ENCODE results near the gene CKAP5. TPM values are rescaled to one million over a fixed set of nuclear protein-coding genes. Genes with fewer than 3 reads are reported as not detected.

Gene CKAP5
- total RNA-seq, 1 experiment from 2014 or later = 166 TPM

DNA sequence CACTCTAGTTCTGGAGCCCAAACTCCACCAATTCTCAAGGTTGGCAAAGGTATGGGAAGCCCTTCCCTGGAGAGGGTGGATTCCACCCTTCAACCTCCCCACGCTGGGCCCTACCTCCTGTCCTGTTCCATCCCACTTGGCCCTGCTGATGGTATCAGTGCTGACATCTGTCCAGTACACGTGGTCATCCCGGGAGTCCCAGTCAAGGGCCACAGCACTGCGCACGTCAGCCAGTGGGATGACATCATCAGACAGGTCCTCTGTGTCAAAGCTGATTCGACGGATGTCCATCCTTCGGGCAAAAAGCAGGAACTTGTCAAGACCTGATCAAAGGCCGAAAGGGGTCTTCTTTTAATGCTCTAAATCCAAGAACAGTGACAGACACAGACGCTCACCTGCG is 40.1 kb upstream of the CKAP5 start:
- Histone ChIP-seq H2AFZ (ENCODE audit: low read depth, low read length, poor library complexity, severe bottlenecking) (no peak overlapping the region), H3K36me3 (ENCODE audit: control insufficient read depth in 1 of 2, insufficient read depth in 2 of 2, low read length in 2 of 2) (no peaks in the 10 kb centered on the region; a peak in 1 of 4 replicates), H3K4me1 (ENCODE audit: control insufficient read depth in 1 of 2, insufficient read depth in 2 of 2, low read length in 2 of 2) (no peaks in the 10 kb centered on the region), H3K4me2 (ENCODE audit: low read length) (no peak overlapping the region), H3K79me2 (ENCODE audit: insufficient read depth, low read length) (no peaks in the 10 kb centered on the region), H3K9me3 (ENCODE audit: control insufficient read depth in 1 of 2, insufficient read depth in 1 of 2, low read depth in 1 of 2, low read length in 2 of 2) (no peaks in the 10 kb centered on the region), H3K27ac (ENCODE audit: low read depth, low read length) (no peak overlapping the region), H3K9me2 (ENCODE audit: insufficient read depth) (no peaks in the 10 kb centered on the region), H4K20me1 (ENCODE audit: insufficient read depth) (no peaks in the 10 kb centered on the region), H3K9ac (ENCODE audit: low read length) (no peak overlapping the region), H3K27me3 (ENCODE audit: insufficient read depth, low read length) (no peaks in the 10 kb centered on the region), H3K4me3 (replicated peaks in 1 of 2; ENCODE audit: low read depth in 1 of 2, low read length in 2 of 2) (no peak overlapping the region)
- no peak for DNase-seq (ENCODE audit: low read depth, low spot score)
- CTCF ChIA-PET = interaction anchor here (0.9 to 2.6 kb wide), 2 partner anchors 11 to 267 kb away, joined by 3 to 12 read pairs; no protein-coding TSS in a partner anchor
- no TSS peak for BruUV-seq (replicated peaks)
- POLR2A ChIA-PET = no interaction called here
- RAD21 ChIA-PET (ENCODE audit: low non-redundant PET in 1 of 2, low total read pairs in 2 of 2, uncharacterized antibody in 2 of 2, unreplicated experiment in 2 of 2) = no interaction called here
- TF ChIP-seq SIN3A (IDR thresholded peaks at IDR 0.05; ENCODE audit: low read depth) = no peak
- TF ChIP-seq, protein P1, sequence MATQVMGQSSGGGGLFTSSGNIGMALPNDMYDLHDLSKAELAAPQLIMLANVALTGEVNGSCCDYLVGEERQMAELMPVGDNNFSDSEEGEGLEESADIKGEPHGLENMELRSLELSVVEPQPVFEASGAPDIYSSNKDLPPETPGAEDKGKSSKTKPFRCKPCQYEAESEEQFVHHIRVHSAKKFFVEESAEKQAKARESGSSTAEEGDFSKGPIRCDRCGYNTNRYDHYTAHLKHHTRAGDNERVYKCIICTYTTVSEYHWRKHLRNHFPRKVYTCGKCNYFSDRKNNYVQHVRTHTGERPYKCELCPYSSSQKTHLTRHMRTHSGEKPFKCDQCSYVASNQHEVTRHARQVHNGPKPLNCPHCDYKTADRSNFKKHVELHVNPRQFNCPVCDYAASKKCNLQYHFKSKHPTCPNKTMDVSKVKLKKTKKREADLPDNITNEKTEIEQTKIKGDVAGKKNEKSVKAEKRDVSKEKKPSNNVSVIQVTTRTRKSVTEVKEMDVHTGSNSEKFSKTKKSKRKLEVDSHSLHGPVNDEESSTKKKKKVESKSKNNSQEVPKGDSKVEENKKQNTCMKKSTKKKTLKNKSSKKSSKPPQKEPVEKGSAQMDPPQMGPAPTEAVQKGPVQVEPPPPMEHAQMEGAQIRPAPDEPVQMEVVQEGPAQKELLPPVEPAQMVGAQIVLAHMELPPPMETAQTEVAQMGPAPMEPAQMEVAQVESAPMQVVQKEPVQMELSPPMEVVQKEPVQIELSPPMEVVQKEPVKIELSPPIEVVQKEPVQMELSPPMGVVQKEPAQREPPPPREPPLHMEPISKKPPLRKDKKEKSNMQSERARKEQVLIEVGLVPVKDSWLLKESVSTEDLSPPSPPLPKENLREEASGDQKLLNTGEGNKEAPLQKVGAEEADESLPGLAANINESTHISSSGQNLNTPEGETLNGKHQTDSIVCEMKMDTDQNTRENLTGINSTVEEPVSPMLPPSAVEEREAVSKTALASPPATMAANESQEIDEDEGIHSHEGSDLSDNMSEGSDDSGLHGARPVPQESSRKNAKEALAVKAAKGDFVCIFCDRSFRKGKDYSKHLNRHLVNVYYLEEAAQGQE (IDR thresholded peaks at IDR 0.05; ENCODE audit: low read depth) = no peak
- TF ChIP-seq ZNF274 (IDR thresholded peaks at IDR 0.05; ENCODE audit: low read depth, low read length) = no peak
- TF ChIP-seq TCF7L2 (IDR thresholded peaks at IDR 0.05; ENCODE audit: borderline replicate concordance, extremely low read depth, insufficient read depth, insufficient read length) = no peak
- TF ChIP-seq RAD21 (IDR thresholded peaks at IDR 0.05; ENCODE audit: low read depth) = no peak
- TF ChIP-seq CTCF (IDR thresholded peaks at IDR 0.05 in 2 of 3, conservative IDR thresholded peaks at IDR 0.05 in 1 of 3; ENCODE audit: borderline replicate concordance in 1 of 3, insufficient read depth in 1 of 3, low read depth in 2 of 3, low read length in 2 of 3) = no peak
- TF ChIP-seq SP1 (IDR thresholded peaks at IDR 0.05; ENCODE audit: low read depth) = no peak
- no peak for TF ChIP-seq EZH2phosphoT487 (IDR thresholded peaks at IDR 0.05; ENCODE audit: borderline replicate concordance)
- TF ChIP-seq CEBPB (IDR thresholded peaks at IDR 0.05; ENCODE audit: low read depth) = no peak
- TF ChIP-seq POLR2A (IDR thresholded peaks at IDR 0.05; ENCODE audit: borderline replicate concordance, extremely low read depth, insufficient read depth, insufficient read length) = no peak
- TF ChIP-seq ELF1 (IDR thresholded peaks at IDR 0.05; ENCODE audit: borderline replicate concordance, low read depth) = no peak
- TF ChIP-seq POLR2AphosphoS5 (IDR thresholded peaks at IDR 0.05; ENCODE audit: low read depth, low read length) = no peak
- TF ChIP-seq, protein P2, sequence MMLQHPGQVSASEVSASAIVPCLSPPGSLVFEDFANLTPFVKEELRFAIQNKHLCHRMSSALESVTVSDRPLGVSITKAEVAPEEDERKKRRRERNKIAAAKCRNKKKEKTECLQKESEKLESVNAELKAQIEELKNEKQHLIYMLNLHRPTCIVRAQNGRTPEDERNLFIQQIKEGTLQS (IDR thresholded peaks at IDR 0.05) = no peak
- ATAC-seq = no peak
- intact Hi-C loops (cut with micrococcal nuclease) = no loop called here
